Loucy (cell line): ENCODE results near the gene DIP2A.

Source experiments
- CTCF ChIP-seq: fragments of 200-600 bp; sonication (generic); conservative IDR thresholded peaks from 2 replicates; pipeline ENCODE4 v1.5.1; 2014; ENCODE audit warnings: mild to moderate bottlenecking, antibody characterized with exemption, low read length
- EZH2phosphoT487 ChIP-seq: fragments of 200-600 bp; IDR thresholded peaks from 2 replicates; pipeline ENCODE4 v1.6.1; 2018; ENCODE audit warnings: antibody characterized with exemption, mild to moderate bottlenecking, moderate library complexity, borderline replicate concordance

DNA sequence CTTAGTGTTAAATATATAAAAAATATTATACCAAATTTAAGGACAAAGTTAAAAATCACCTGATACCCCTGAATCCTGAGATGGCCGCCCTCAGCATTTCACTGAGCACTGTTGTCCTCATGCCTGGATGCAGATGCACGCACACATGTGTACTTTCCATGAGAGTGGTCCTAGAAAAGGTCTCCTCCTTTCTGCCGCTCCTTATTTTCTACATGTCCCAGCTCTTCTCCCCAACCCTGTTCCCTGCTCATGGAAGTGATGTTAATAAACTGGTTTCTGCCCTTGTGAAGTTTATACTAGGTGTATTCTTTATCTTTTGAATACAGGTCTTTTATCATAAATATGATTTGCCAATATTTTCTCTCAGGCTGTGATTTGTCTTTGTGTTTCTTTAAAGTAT, 32.9 kb downstream of the DIP2A start:
- TF ChIP-seq CTCF, result no peak
- no peak for TF ChIP-seq EZH2phosphoT487
